ENCODE data around the gene CCDC39. TPM values are rescaled to one million over a fixed set of nuclear protein-coding genes. Genes with fewer than 3 reads are reported as not detected.
A peak's percentile ranks its signal among the peaks of the same experiment; 100 is the strongest.

The CCDC39 gene
- not detected for total RNA-seq (ENCODE audit: insufficient read depth, low replicate concordance)

DNA sequence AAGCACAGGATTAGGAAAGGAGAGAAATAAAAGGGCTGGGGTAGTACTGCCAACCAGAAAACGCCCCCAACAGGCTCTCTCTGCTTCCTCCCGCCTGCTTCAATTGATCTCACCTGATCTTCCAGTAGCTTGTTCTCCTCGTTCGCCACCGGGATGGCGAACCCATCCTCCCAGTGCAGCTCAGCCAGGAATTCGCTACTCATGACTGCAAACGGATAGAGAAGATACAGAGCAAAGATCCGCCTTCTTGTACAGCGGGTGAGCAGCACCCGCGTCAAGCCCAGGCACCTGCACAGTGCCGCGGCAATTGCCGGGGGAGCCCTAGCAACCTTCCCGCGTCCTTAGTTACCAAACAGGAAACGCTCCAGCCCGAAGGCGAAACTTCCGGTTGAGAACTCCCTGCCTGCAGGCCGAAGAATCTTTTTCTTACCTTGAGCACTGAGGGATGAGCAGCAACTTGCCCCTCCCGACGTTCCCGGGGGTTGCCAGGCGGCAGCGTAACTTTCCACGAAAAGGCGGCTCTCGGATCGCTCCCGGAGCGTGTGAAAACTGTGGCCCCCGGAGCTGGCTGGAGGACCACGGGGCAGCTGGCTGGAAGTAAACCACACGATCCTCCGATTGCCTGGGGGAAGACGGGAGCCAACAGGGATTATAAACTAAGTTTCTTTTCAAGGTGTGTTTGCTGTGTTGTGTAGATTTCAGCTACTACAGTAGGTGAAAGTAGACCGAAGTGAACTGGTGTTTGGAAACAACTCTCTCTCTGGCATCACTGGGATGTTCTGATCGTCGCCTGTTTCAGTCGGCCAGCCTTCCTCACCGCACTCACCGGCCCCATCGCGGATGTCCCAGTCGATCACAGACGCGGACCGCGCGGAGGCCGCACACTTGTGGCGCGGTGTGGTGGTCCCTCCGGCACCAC lies at the start of gene CCDC39:
Gene CCDC39, minus strand, starts transcription at position 312 of the 919 bp plus-strand sequence. Its CDS starts 109 bp downstream, at position 203.
- DNase-seq (ENCODE audit: low spot score): peak; percentile 69

DNA sequence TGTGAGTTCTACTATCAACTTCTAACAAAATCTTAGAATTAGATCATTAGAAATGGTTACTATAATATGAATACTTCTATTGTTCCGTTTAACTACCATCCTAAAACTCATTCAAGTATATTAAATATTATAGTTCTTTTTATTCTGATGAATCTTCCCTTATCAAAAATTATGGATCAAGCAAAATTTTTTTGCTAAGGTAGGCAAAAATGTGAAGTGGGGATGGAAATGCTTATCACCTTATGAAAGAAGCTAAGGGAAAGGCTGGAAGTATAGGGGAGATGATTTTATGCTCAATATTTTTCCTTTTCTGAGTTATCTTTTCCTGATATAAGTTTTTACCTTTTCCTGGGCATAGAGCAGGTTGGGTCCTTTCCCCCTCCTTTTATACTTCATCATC lies 40.7 kb upstream of the CCDC39 start:
- DNase-seq (ENCODE audit: low spot score): no peak

DNA sequence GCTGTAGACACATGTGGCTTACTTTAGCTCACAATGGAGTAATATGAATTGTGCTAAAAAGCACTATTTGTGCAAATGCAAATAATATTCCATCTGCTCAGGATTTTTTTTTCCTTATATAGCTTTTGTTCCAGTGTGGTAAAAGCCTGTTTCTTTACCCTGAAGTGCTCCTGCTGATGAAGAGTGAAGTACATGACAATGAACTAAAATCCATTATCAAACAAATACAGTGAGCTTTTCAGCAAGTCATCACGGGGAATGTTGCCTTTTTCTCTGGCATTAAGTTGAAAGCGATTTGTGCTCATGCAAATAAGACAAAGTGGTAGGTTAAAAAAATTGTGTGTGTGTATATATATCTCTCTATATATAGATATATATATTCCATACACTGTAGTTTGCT lies 28.6 kb upstream of the CCDC39 start:
- DNase-seq (ENCODE audit: low spot score): no peak

DNA sequence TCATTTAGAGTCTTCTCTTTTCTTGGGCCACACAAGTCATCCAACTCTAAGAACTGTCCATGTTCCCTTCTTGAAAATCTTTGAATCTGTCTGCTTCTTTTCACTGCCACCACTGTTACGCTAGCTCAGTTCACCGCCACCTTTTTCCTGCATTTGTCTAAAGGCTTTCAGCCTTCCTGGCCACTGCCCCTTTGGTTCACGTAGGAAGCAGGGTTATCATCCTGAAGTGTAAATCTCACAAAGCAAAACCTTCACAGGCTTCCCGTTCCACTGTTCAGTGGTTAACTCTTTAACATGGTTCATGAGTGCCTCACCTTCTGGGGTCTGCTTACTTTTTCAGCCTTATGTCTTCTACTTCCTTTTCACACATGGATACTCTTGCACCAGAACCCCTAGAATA lies 26.3 kb upstream of the CCDC39 start:
- no peak for DNase-seq (ENCODE audit: low spot score)

DNA sequence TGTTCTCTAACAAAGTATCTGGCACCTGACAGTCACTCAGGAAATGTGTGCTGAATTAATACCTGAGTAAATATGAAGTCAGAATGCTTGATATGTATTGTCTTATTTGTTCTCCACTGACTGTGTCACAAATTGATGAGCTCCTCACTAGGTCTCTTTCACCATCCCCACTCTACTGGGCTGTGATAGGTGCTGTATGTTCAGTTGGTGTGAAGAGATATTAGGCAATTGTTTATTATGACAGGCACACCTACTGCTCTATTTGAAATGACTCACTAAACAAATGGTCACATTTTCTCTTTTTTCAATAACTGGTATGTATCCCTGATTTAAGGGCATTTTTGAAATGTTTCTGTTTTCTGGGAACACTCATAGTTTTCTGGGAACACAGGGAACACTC lies 25.2 kb upstream of the CCDC39 start:
- DNase-seq (ENCODE audit: low spot score): no peak

DNA sequence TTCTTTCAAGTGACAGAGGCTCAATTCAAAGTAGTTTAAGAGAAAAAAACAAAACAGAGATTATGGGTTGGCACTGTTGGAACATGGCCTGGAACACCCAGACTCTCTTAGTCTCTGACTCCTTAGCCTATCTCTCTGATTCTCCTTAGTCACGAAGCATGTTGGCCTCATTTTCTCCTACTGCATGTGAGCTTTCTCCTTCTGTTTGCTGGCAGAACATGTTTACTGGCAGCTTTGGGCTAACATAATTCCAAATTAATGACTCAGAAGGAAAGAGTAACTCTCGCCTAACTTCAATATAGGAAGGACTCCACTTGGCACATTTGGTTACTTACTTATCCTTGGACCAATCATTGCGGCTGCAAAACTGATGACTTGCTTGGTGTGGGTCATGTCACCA lies 21.7 kb upstream of the CCDC39 start:
- DNase-seq (ENCODE audit: low spot score): no peak

DNA sequence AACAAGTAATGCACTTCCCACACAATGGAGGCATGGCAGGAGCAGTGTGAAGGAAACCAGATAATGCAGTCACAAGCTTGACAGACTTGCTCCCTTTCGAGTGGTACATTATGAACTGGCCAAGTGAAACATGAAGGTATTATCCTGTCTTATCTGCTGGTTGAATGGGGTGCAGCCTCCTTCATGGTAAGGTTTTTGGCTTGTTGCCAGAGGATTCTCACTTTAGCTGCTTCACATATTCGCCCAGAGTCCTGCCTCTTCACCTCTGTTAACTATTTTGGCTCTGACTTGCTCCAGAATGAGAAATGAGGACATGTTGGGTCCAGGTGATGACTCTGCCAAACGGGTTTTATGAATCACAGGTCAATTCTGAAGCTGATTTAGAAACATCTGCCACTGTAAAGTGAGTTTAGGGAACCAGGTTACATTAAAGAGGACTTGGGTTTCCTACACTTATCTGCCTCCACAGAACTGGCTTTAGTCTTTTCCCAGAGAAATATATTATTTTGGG lies 19.5 kb upstream of the CCDC39 start:
- no peak for DNase-seq (ENCODE audit: low spot score)

DNA sequence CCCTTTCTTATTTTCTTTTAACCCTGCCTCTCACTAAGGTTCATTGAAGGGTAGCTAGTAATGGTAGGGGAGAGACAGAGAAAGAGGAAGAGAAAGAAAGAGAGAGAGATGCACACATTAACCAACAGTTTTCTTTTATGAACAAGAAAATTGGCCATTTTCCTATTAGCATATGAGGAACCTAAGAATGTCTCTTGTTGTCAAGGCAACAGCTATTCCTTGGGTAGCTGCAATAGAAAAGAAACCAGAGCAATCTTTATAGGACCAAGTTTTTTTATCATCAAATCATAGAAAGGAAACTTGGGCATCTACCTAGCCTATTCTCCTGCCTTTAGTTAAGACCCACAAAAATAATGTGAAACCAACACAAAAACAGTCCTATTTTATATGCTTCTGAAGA lies 15.0 kb upstream of the CCDC39 start:
- DNase-seq (ENCODE audit: low spot score): no peak

DNA sequence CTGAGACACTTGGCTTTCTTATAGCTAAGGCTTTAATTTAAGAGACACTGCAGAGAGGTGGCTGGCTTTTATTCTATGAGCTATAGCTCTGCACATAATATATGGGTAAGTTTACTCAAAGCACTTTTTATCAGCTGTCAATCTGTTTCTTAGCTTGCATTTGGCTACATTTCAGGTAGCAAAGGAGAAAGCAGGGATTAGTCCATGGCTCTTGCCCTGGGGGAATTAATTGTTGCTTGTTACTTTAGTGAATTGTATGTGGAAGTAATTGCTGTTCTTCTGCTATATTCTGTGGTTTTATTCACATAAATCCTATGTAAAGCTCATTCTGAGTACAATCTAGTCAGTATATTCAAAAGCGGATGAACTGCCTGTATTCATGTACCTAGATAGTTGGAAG lies 14.4 kb upstream of the CCDC39 start:
- DNase-seq (ENCODE audit: low spot score): no peak

DNA sequence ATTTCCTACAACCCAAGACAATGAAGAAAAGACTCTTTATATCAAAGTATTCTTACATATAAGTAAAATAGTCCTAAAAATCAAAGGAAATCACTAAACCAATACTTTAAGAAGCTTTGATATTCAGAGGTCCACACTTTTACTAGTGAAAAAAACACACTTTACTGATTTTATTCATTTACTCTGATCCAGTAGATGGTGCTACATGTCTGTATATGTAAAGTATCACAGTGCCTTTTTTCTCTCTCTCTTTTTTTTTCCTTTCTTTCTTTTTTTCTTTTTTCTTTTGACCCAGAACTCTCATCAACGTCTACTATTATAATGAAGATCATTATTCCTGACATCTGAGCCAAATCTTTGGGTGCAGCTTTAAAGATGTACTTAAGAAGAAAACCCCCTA lies 10.8 kb upstream of the CCDC39 start:
- no peak for DNase-seq (ENCODE audit: low spot score)

DNA sequence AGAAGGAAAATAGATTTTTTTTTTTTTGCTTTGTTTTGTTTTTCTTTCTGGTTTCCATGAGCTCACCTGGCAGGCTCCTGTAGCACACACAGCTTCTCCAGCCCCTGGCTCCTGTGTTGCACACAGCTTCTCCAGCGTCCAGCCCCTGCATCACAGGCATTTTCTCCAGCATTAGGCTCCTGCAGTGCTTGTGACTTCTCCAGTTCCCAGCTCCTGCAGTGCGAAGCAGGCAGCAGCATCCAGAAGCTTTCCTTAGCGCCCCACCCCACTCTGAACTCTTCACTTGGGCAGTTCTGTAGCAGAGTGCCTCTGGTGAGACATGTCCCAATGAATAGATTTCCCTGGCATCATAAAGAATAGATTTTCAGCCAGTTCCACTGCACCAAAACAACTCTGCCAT lies 5.5 kb upstream of the CCDC39 start:
- no peak for DNase-seq (ENCODE audit: low spot score)

DNA sequence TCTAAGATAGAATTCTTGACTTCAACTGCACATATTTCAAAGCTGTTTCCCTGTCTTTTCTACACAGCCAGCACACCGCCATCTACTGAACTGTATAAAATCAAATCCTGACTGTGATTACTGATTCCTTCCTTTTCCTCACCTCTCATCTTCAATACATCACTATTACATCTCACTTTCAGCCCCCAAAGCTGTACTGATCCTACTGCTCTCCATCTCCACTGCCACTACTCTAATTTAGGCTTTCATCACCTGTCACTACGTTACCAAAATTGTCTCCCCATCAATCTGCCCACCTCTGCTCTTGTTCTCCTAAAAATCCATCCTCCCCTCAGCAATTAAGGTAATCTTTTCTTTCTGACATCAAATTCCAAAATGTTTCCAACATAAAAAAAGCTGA lies 4.5 kb upstream of the CCDC39 start:
- no peak for DNase-seq (ENCODE audit: low spot score)

DNA sequence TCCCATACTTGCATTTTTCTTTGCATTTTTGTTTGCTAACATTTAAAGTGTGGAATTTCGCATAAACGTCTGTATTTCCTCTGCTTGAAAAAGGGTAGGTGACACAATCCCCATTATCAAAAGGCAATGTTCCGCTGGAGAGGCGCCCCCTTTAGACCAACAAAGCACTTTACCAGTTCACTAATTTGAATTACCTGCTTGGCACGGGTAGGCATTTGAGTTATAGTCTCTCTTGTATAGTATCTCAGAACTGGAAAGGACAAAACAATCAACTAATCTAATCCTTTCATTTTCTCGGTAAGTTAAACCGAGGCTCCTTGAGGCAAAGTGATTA lies 775 bp upstream of the CCDC39 start:
- no peak for DNase-seq (ENCODE audit: low spot score)

DNA sequence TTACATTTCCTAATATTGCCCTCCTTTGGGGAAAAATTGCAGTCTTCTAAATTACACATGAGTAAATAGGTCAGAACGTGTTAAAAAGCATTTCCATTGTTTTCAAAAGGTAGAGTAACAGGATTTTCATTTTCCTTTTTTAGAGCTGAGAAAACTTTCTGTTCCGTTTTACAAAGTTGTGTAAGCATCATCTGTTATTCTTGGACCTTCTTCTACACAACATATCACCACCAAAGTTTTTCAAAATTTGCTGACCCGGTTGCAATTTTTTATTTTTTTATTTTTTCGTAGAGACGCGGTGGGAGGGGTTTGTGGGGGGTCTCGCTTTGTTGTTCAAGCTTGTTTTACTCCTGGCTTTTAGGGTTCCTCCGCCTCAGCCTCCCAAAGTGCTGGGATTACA lies 1.1 kb downstream of the CCDC39 start:
- no peak for DNase-seq (ENCODE audit: low spot score)

DNA sequence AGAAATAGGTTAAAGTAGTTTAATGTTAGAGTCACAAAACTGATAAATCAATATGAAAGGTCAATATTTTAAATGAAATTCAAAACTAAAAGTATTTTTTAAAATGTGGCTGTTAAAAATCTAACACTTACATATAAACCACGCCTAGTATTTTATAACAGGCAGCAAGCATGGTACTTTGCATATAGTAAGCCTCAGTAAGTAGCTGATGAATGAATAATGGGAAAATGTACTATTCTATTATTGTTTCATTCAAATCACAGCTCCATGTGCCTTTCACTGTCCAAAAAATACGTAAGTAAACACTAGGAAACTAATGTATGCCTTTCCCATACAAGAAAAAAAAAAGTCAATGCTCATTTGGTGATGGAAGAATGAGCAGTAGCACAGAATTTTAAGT lies 17.8 kb downstream of the CCDC39 start:
- DNase-seq (ENCODE audit: low spot score): no peak

DNA sequence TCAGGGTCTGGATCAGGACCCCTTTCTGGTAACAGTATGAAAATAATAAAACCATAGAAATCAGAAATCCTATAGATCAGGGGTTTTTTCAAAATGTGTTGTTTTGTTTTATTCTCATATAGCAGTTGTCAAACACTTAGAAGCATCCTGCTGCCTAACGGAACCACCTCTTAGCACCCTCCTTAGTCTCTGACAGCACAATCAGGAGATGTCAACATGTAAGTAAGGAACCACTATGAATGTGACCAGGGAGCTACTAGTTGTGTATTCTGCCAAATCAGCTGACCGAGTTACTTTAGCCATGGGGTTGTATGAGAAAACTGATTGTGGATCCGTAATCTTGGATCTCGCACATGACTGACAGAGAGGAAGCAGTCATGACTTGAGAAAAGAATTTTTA lies 22.2 kb downstream of the CCDC39 start:
- no peak for DNase-seq (ENCODE audit: low spot score)

DNA sequence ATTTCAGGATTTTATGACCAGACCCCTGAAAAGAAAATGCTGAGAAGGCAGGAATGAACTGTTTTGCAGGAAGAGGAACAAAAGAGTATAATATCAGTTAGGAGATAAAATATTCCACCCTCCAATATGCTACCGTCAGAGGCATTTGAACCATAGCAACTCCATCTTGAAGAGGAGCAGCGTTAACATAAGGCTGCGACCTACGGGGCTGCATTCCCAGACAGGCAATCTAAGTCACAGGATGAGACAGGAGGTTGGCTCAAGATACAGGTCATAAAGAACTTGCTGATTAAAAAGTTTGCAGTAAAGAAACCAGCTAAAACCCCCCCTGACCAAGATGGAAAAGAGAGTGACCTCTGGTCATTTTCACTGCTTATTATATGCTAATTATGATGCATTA lies 22.9 kb downstream of the CCDC39 start:
- DNase-seq (ENCODE audit: low spot score): no peak

DNA sequence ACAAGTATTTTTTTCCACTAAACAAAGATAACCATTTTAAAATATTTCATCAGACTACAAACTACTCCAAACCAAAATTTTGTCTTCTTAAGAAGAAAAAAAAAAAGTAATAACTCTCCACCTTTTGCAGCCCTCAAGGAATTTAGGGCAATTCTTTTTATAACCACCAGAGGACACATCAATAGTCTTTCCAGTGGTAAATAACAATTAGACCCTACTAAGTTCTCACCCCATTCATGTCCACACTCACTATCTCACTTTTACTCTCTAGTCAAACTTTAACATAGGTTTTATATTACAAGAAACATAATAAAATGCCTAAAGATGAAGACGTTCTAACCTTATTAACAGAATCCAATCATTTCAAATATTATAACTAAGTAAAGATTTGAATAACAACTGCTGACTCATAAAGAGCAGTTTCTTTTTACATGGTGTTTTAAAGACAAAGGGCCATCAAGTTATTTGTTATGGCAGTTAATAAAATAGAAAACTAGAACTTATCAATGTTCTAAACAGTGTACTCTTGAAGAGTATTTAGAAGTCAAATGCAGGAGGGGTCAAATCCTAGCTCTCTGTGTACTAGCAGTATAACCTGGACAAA lies 33.0 kb downstream of the CCDC39 start:
- DNase-seq (ENCODE audit: low spot score): no peak

DNA sequence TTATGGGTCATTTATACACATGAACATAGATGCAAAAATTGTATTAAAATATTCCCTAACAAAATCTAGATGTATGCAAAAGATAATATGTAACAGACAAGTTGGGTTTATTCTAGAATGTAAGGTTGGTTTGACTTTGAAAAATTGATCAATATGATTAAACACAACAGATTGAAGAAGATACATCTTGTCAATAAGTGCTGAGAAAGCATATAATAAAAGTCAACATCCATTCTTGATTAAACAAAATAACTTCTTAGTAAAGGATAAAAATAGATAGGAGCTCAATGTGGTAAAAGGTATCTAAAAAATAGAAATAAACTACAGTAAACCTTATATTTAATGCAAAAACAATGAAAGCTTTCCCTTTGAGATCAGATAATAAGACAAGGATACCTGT lies 38.3 kb downstream of the CCDC39 start:
- no peak for DNase-seq (ENCODE audit: low spot score)

DNA sequence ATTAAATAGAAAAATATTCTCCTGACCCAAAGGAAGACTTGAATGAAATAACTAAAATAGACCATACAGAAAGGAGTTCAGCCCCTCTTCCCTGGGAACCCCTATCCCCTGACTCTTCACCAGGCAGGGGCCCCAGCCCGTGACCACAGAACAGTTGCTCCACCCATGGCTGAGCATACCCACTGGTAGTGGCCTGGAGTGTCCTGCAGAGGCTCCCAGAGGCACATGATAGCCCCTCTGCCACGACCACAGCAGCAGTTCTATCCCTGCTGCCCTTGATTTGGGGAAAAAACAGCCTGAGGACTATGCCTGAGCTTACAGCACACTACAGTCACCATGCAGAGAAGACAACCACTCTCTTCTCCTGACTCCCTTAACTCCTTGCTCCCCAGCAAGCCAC lies 45.6 kb downstream of the CCDC39 start:
- no peak for DNase-seq (ENCODE audit: low spot score)

DNA sequence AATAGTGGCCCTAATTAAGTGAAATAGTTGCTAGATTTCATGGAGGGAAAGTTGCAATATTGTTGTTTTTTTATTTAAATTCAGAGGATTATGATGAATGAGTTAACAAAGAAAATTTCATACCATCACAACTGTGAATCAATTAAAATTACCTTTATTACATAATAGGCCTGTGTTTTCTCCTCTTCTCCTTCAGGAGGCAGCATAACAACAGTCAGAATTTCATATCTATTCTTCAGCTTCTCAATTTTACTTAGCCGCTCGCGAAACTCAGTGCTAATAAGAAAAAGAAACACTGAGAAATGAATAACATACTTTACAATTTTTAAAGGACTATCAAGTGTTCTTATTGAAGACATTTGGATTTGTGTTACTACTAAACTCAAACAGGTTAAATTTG lies 48.0 kb downstream of the CCDC39 start:
- DNase-seq (ENCODE audit: low spot score): no peak

DNA sequence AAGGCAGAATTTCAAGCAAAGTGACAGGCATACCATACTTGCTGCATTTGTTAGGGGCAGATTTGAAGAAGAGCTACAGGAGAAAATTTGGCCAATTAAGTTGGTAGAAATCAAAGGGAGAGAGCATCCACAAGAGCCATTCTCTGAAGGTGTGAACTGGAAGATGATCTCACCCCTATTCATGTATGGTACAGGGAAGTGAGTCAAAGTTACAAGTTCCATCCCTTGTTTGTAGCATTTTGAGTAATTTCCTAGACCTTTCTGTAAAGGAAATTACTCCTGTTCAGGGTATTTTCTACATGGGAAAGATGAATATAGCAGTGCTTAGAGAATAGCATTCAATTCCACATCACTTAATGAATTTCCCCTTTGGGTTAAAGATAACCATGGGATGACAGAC lies 48.9 kb downstream of the CCDC39 start:
- DNase-seq (ENCODE audit: low spot score): no peak

DNA sequence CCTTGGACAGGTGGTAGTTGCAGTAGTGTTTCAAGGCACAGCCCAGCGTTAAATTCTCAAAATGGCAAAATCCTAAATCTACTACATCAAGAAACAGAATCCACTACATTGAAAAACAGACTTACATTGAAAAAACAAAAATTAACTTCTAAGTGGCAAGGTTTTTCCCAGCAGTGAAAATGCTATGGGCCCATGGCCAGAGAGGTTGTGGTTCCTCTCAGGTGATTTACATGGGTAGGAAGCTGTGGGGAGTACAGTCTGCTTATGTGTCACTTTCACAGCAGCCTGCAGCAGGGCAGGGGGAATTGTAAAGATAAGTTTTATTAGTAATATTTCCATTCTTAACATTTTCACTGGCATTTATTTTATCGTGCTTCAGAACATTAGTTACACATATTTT lies 52.4 kb downstream of the CCDC39 start:
- no peak for DNase-seq (ENCODE audit: low spot score)
